GM18519 (cell line): ENCODE results near the gene HMG20B.
"Not testable (repeated sequence)": the region's sequence is repeated elsewhere in the genome, so short reads cannot be mapped to it uniquely, and the experiment has no call there.

Source experiments
- ATAC-seq: cut with Tn5 transposase; IDR thresholded peaks from one replicate; pipeline ENCODE4 v1.9.1; 2021; ENCODE audit warnings: mild to moderate bottlenecking, moderate library complexity; ENCODE audit not compliant: unreplicated experiment, low FRiP score

Gene HMG20B

GRCh38 chr19:3554254-3555083 lies 18.3 kb upstream of the HMG20B start:
- ATAC-seq = no peak

GRCh38 chr19:3555653-3556422 lies 16.9 kb upstream of the HMG20B start:
- no peak for ATAC-seq

- ATAC-seq = no peak
These were observed 16.2 kb upstream of the HMG20B start for GRCh38 chr19:3556423-3556977.

GRCh38 chr19:3556978-3557460 lies 15.7 kb upstream of the HMG20B start:
- peak; percentile 25 for ATAC-seq

- ATAC-seq = peak; percentile 62
These were observed 15.1 kb upstream of the HMG20B start, which contains the start of gene MFSD12 for GRCh38 chr19:3557461-3558248. Gene MFSD12, minus strand, starts transcription at chr19:3557586. Its CDS starts 183 bp downstream, at chr19:3557403.

- ATAC-seq = no peak
These were observed 8.8 kb upstream of the HMG20B start for GRCh38 chr19:3563709-3564524.

GRCh38 chr19:3565139-3565538 lies 7.6 kb upstream of the HMG20B start:
- no peak for ATAC-seq

- not testable (repeated sequence) for ATAC-seq
These were observed 2.7 kb upstream of the HMG20B start for GRCh38 chr19:3570042-3570441.

- ATAC-seq = no peak
These were observed 2.1 kb upstream of the HMG20B start for GRCh38 chr19:3570606-3571011.

- peak; percentile 85 for ATAC-seq
These were observed 451 bp upstream of the HMG20B start for GRCh38 chr19:3572132-3572854.

- ATAC-seq = no peak
These were observed 566 bp downstream of the HMG20B start for GRCh38 chr19:3573162-3573857.

GRCh38 chr19:3573858-3574637 lies 1.3 kb downstream of the HMG20B start:
- no peak for ATAC-seq

- ATAC-seq = no peak
These were observed 2.6 kb downstream of the HMG20B start for GRCh38 chr19:3575260-3575741.

GRCh38 chr19:3575949-3576673 lies 3.4 kb downstream of the HMG20B start:
- no peak for ATAC-seq

GRCh38 chr19:3576696-3577443 lies 4.1 kb downstream of the HMG20B start:
- no peak for ATAC-seq

- ATAC-seq = no peak
These were observed 5.1 kb downstream of the HMG20B start for GRCh38 chr19:3577723-3578344.
